Right cardiac atrium (tissue), 5 donors: ENCODE measurements around the gene CCDC85C. TPM values are rescaled to one million over a fixed set of nuclear protein-coding genes. Genes with fewer than 3 reads are reported as not detected.

Experiments
- ATAC-seq, 2 donors: fragments of 200-7000 bp; cut with Tn5 transposase; one replicate each; pipeline versions ENCODE4 v1.8.0 to v1.9.1; 2020; ENCODE audit warnings: moderate library complexity in 2 of 2, mild to moderate bottlenecking in 1 of 2
- DNase-seq, 3 donors: peaks; one replicate each; pipeline ENCODE4 v3.0.0-alpha.2; 2020
- H3K27ac ChIP-seq: one replicate; pipeline ENCODE4 v1.5.1; 2013; ENCODE audit warnings: mild to moderate bottlenecking, low read length, control low read depth, moderate library complexity
- H3K27me3 ChIP-seq: one replicate; pipeline ENCODE4 v1.6.1; 2013; ENCODE audit not compliant: control insufficient read depth, insufficient read depth
- H3K4me1 ChIP-seq: one replicate; pipeline ENCODE4 v1.6.1; 2013; ENCODE audit warnings: low read length; ENCODE audit not compliant: control insufficient read depth, insufficient read depth
- H3K4me3 ChIP-seq: one replicate; pipeline ENCODE4 v1.5.1; 2013; ENCODE audit warnings: low read length, control low read depth
- H3K9me3 ChIP-seq: one replicate; pipeline ENCODE4 v1.6.1; 2013; ENCODE audit warnings: low read length; ENCODE audit not compliant: control insufficient read depth
- WGBS: extraction: QIAGEN DNeasy Blood & Tissue Kit; methylation state at CpG from one replicate; pipeline ENCODE4 v1.1.7; 2013; 5-methylcytosine and 5-hydroxymethylcytosine counted together
- intact Hi-C, 4 donors: fragments of 100-400 bp; cut with DNase I; formaldehyde crosslinking; loops; one replicate each; pipeline versions ENCODE4 v1.11.0 to v1.14.0; 2022 to 2023
- polyA plus RNA-seq: library from polyadenylated mRNA; stranded (reverse); fragments of 200-250 nt; gene quantifications from one replicate; pipeline ENCODE4 v1.2.3, GENCODE V29; 2013
- total RNA-seq, 4 donors: library from RNA; stranded (reverse); fragmentation: NEBNext Ultra II Directional; extraction: Animal tissue kit (Norgen Biotek cat#: 25700); gene quantifications; one replicate each; pipeline ENCODE4 v1.2.1, GENCODE V29; 2021
- donor health status: healthy with polysubstance abuse.
- donor health status: DM: no; HTN: yes; CAD: no.
- donor health status: DM: no; HTN: no; CAD: no.
- donor health status: DM: no; HTN: yes; CAD: no; lungs with severe emphysema.
- donor health status: DM: yes; HTN: yes; CAD: no.

The CCDC85C gene
- total and polyA plus RNA-seq, 5 donors = 21.0 to 31.5 (median 22.6) TPM

GRCh38 chr14:99604766-99605298 lies 825 bp upstream of the CCDC85C start:
- no peaks in the 10 kb centered on the region for H3K27me3 ChIP-seq
- H3K4me1 ChIP-seq = peaks cover 10% of the 10 kb centered on the region
- peak overlapping the region; percentile 63 for H3K27ac ChIP-seq
- WGBS = under 1% methylated on average over 50 of the region's 50 CpGs
- intact Hi-C loops = loop anchor here in 1 of 4 donors (5.0 kb wide), 1 partner anchor 43 kb away; no protein-coding TSS in a partner anchor
- peak overlapping the region; percentile 84 for H3K4me3 ChIP-seq
- DNase-seq = peak in 2 of 3 donors; percentile 75 to 82
- ATAC-seq = peak; percentile 36 to 55
- no peaks in the 10 kb centered on the region for H3K9me3 ChIP-seq

- Histone ChIP-seq H3K4me3 (peak overlapping the region; percentile 84), H3K27me3 (no peaks in the 10 kb centered on the region), H3K9me3 (no peaks in the 10 kb centered on the region), H3K27ac (peak overlapping the region; percentile 63), H3K4me1 (peaks cover 10% of the 10 kb centered on the region)
- ATAC-seq (peak; percentile 98), DNase-seq (peak; percentile 94 to 99 (median 98))
- intact Hi-C loops = loop anchor here in 1 of 4 donors (5.0 kb wide), 1 partner anchor 42 kb away; no protein-coding TSS in a partner anchor
- WGBS = under 1% methylated on average over 65 of the region's 65 CpGs
These were observed 315 bp upstream of the CCDC85C start for GRCh38 chr14:99604278-99604765.

GRCh38 chr14:99602788-99603415 lies 1.1 kb downstream of the CCDC85C start:
- no peak for ATAC-seq
- Histone ChIP-seq H3K27me3 (no peaks in the 10 kb centered on the region), H3K9me3 (no peaks in the 10 kb centered on the region), H3K27ac (peak overlapping the region; percentile 11), H3K4me1 (peaks cover 15% of the 10 kb centered on the region), H3K4me3 (peak overlapping the region; percentile 63)
- WGBS = 31% methylated on average over 53 of the region's 53 CpGs
- peak in 1 of 3 donors; percentile 63 for DNase-seq
- intact Hi-C loops = loop anchor here in 1 of 4 donors (5.0 kb wide), 1 partner anchor 41 kb away; no protein-coding TSS in a partner anchor

- intact Hi-C loops = loop anchor here in 1 of 4 donors (5.0 kb wide), 1 partner anchor 40 kb away; no protein-coding TSS in a partner anchor
- Histone ChIP-seq H3K4me1 (peaks cover 15% of the 10 kb centered on the region), H3K9me3 (no peaks in the 10 kb centered on the region), H3K27ac (peak overlapping the region; percentile 69), H3K4me3 (peak overlapping the region; percentile 63), H3K27me3 (no peaks in the 10 kb centered on the region)
- DNase-seq (peak in 1 of 3 donors; percentile 58), ATAC-seq (no peak)
- WGBS = 34% methylated on average over 18 of the region's 18 CpGs
These were observed 1.8 kb downstream of the CCDC85C start for GRCh38 chr14:99602054-99602787.

GRCh38 chr14:99601361-99601831 lies 2.6 kb downstream of the CCDC85C start:
- H3K4me1 ChIP-seq = peaks cover 16% of the 10 kb centered on the region
- H3K4me3 ChIP-seq = peak overlapping the region; percentile 63
- DNase-seq (peak in 1 of 3 donors; percentile 56), ATAC-seq (no peak)
- no peaks in the 10 kb centered on the region for H3K9me3 ChIP-seq
- peak overlapping the region; percentile 58 for H3K27ac ChIP-seq
- H3K27me3 ChIP-seq = no peaks in the 10 kb centered on the region
- intact Hi-C loops = loop anchor here in 1 of 4 donors (5.0 kb wide), 1 partner anchor 39 kb away; no protein-coding TSS in a partner anchor
- 42% methylated on average over 8 of the region's 8 CpGs for WGBS

GRCh38 chr14:99600232-99600888 lies 3.6 kb downstream of the CCDC85C start:
- 71% methylated on average over 3 of the region's 3 CpGs for WGBS
- no peaks in the 10 kb centered on the region for H3K27me3 ChIP-seq
- no peak overlapping the region for H3K4me3 ChIP-seq
- ATAC-seq (no peak), DNase-seq (no peak)
- no peak overlapping the region for H3K27ac ChIP-seq
- H3K4me1 ChIP-seq = peaks cover 19% of the 10 kb centered on the region
- intact Hi-C loops = loop anchor here in 1 of 4 donors (5.0 kb wide), 1 partner anchor 38 kb away; no protein-coding TSS in a partner anchor
- no peaks in the 10 kb centered on the region for H3K9me3 ChIP-seq

- intact Hi-C loops = no loop called here
- Histone ChIP-seq H3K4me1 (peaks cover 19% of the 10 kb centered on the region), H3K27ac (no peak overlapping the region), H3K4me3 (no peak overlapping the region), H3K27me3 (no peaks in the 10 kb centered on the region), H3K9me3 (no peaks in the 10 kb centered on the region)
- WGBS = 78% methylated on average over 6 of the region's 6 CpGs
- ATAC-seq = no peak
- peak in 1 of 3 donors; percentile 12 for DNase-seq
These were observed 4.6 kb downstream of the CCDC85C start for GRCh38 chr14:99599393-99599792.

- intact Hi-C loops = no loop called here
These were observed 5.2 kb downstream of the CCDC85C start for GRCh38 chr14:99598774-99599173.

GRCh38 chr14:99597911-99598600 lies 6.0 kb downstream of the CCDC85C start:
- intact Hi-C loops = no loop called here

More at GRCh38 chr14:99598774-99599173, 5.2 kb downstream of the CCDC85C start:
- Histone ChIP-seq H3K4me1 (peaks cover 19% of the 10 kb centered on the region), H3K4me3 (no peak overlapping the region), H3K9me3 (no peaks in the 10 kb centered on the region), H3K27ac (no peak overlapping the region), H3K27me3 (no peaks in the 10 kb centered on the region)
- 67% methylated on average over 3 of the region's 3 CpGs for WGBS
- DNase-seq = peak in 1 of 3 donors; percentile 37
- ATAC-seq = peak in 1 of 2 donors; percentile 34

GRCh38 chr14:99596772-99597171 lies 7.2 kb downstream of the CCDC85C start:
- intact Hi-C loops = no loop called here
- Histone ChIP-seq H3K4me1 (peaks cover 16% of the 10 kb centered on the region), H3K27me3 (no peaks in the 10 kb centered on the region), H3K27ac (peak overlapping the region; percentile 47), H3K9me3 (no peaks in the 10 kb centered on the region), H3K4me3 (no peak overlapping the region)
- 93% methylated on average over 7 of the region's 7 CpGs for WGBS
- ATAC-seq (no peak), DNase-seq (peak in 1 of 3 donors; percentile 12)

More at GRCh38 chr14:99597911-99598600, 6.0 kb downstream of the CCDC85C start:
- H3K9me3 ChIP-seq = no peaks in the 10 kb centered on the region
- peak overlapping the region; percentile 5 for H3K27ac ChIP-seq
- H3K4me3 ChIP-seq = no peak overlapping the region
- 82% methylated on average over 20 of the region's 20 CpGs for WGBS
- ATAC-seq = no peak
- peaks cover 22% of the 10 kb centered on the region for H3K4me1 ChIP-seq
- H3K27me3 ChIP-seq = no peaks in the 10 kb centered on the region
- DNase-seq = peak in 1 of 3 donors; percentile 48
